Neural crest cell (in vitro differentiated cells): Measurements from ENCODE around the gene DHRS1. TPM values are rescaled to one million over a fixed set of nuclear protein-coding genes. Genes with fewer than 3 reads are reported as not detected.

Experiments
- DNase-seq: peaks from one replicate; pipeline ENCODE4 v3.0.0; 2021; ENCODE audit warnings: low read depth, mixed read lengths, low spot score
- H3K27ac Mint-ChIP-seq: one replicate; pipeline ENCODE4 v1.8.0; 2021; ENCODE audit warnings: mild to moderate bottlenecking, mixed read lengths; ENCODE audit not compliant: unreplicated experiment
- H3K27me3 Mint-ChIP-seq: 2 replicates; pipeline ENCODE4 v1.8.0; 2021; ENCODE audit warnings: low read depth, mild to moderate bottlenecking, mixed read lengths
- H3K36me3 Mint-ChIP-seq: 2 replicates; pipeline ENCODE4 v1.8.0; 2021; ENCODE audit warnings: low read depth, mild to moderate bottlenecking, mixed read lengths
- H3K4me1 Mint-ChIP-seq: 2 replicates; pipeline ENCODE4 v1.8.0; 2021; ENCODE audit warnings: mixed read lengths
- H3K4me3 Mint-ChIP-seq: one replicate; pipeline ENCODE4 v1.8.0; 2021; ENCODE audit warnings: mild to moderate bottlenecking, mixed read lengths
- H3K9me3 Mint-ChIP-seq: 2 replicates; pipeline ENCODE4 v1.8.0; 2021; ENCODE audit warnings: mixed read lengths
- CTCF ChIP-seq: fragments of 200-600 bp; sonication (generic); conservative IDR thresholded peaks from 2 replicates; pipeline ENCODE4 v1.5.0; 2021; ENCODE audit warnings: antibody characterized with exemption, mild to moderate bottlenecking
- total RNA-seq: library from RNA; stranded (reverse); gene quantifications from 2 replicates; pipeline ENCODE4 v1.2.1, GENCODE V29; 2021

The DHRS1 gene
- total RNA-seq, 1 donor from 2014 or later: 17.2 TPM

- Mint-ChIP-seq H3K27me3 (no peaks in the 10 kb centered on the region), H3K4me3 (no peak overlapping the region), H3K4me1 (no peaks in the 10 kb centered on the region), H3K36me3 (peaks cover 2% of the 10 kb centered on the region), H3K27ac (no peak overlapping the region), H3K9me3 (no peaks in the 10 kb centered on the region)
- DNase-seq: no peak
- no peak for TF ChIP-seq CTCF
These were observed 35.7 kb downstream of the DHRS1 start for GRCh38 chr14:24263848-24264247.

GRCh38 chr14:24262821-24263733, 36.5 kb downstream of the DHRS1 start, which contains the start of gene TGM1:
TGM1 (minus strand) TSS chr14:24263177; CDS start chr14:24262352, 825 bp downstream.
- TF ChIP-seq CTCF: no peak
- no peaks in the 10 kb centered on the region for H3K9me3 Mint-ChIP-seq
- no peaks in the 10 kb centered on the region for H3K4me1 Mint-ChIP-seq
- H3K36me3 Mint-ChIP-seq: peaks cover 2% of the 10 kb centered on the region
- no peaks in the 10 kb centered on the region for H3K27me3 Mint-ChIP-seq
- H3K27ac Mint-ChIP-seq: no peak within 1 kb of the TSS
- H3K4me3 Mint-ChIP-seq: no peak within 1 kb of the TSS
- DNase-seq: no peak

GRCh38 chr14:24261969-24262327, 37.6 kb downstream of the DHRS1 start:
- H3K4me3 Mint-ChIP-seq: no peak overlapping the region
- no peaks in the 10 kb centered on the region for H3K9me3 Mint-ChIP-seq
- H3K4me1 Mint-ChIP-seq: no peaks in the 10 kb centered on the region
- no peak for DNase-seq
- H3K36me3 Mint-ChIP-seq: no peaks in the 10 kb centered on the region
- no peak overlapping the region for H3K27ac Mint-ChIP-seq
- no peaks in the 10 kb centered on the region for H3K27me3 Mint-ChIP-seq
- no peak for TF ChIP-seq CTCF

- Mint-ChIP-seq H3K27me3 (no peaks in the 10 kb centered on the region), H3K9me3 (no peaks in the 10 kb centered on the region), H3K4me3 (no peak overlapping the region), H3K27ac (peak overlapping the region; percentile 94), H3K4me1 (no peaks in the 10 kb centered on the region), H3K36me3 (no peaks in the 10 kb centered on the region)
- TF ChIP-seq CTCF: no peak
- DNase-seq: no peak
These were observed 38.2 kb downstream of the DHRS1 start for GRCh38 chr14:24261256-24261968.

- Mint-ChIP-seq H3K4me1 (no peaks in the 10 kb centered on the region), H3K27ac (peak overlapping the region; percentile 94), H3K36me3 (no peaks in the 10 kb centered on the region), H3K27me3 (no peaks in the 10 kb centered on the region), H3K9me3 (no peaks in the 10 kb centered on the region), H3K4me3 (no peak overlapping the region)
- no peak for TF ChIP-seq CTCF
- DNase-seq: no peak
These were observed 38.8 kb downstream of the DHRS1 start for GRCh38 chr14:24260780-24261157.
